Epithelial cell of alveolus of lung (primary cell): ENCODE data around the gene SDHAF1. TPM values are rescaled to one million over a fixed set of nuclear protein-coding genes. Genes with fewer than 3 reads are reported as not detected.

Source experiments
- total RNA-seq: library from RNA; depleted of rRNA; stranded (reverse); fragments of >200 nt; gene quantifications from 2 replicates; pipeline ENCODE4 v1.2.1, GENCODE V29; 2015

The SDHAF1 gene
- total RNA-seq: 35.6 and 42.5 TPM in 2 replicates

DNA sequence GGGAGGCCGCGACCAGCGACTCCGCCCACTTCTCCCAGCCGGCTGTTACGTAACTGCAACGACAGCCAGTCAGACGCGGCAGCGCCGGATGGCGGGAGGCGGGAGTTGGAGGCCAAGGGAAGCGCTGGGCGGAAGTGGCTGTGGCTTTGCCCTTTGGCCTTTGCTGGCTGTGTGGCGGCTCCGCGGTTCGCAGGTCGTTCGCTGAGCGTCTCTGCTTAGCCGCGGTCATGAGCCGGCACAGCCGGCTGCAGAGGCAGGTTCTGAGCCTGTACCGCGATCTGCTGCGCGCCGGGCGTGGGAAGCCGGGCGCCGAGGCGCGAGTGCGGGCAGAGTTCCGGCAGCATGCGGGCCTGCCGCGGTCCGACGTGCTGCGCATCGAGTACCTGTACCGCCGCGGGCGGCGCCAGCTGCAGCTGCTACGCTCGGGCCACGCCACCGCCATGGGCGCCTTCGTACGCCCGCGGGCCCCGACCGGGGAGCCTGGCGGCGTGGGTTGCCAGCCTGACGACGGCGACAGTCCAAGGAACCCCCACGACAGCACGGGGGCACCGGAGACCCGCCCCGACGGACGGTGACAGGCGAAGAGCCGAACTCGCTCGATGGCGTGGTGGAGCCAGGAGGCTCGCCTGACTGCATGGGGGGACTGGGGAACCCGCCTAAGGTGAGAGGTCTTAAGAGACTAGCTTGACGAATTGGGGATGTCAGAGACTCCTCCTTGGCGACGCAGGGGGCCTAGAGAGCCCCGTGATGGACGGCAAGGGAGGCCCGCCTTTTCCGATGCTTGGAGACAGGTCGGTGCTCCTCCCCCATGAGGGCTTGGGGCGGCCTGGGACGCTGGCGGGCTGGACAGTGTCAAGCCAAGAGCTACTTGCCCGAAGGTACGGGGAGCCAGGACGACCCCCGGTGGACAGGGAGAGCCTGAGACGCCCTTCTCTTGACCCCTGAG, at the start of gene SDHAF1:
Gene SDHAF1, plus strand, starts transcription at position 141 of the 946 bp plus-strand sequence. Its CDS starts 87 bp downstream, at position 228.

GRCh38 chr19:36008336-36008978, 13.5 kb downstream of the SDHAF1 start, which contains the start of gene SYNE4:
SYNE4 (minus strand) TSS chr19:36008813; CDS start chr19:36008681, 132 bp downstream.

DNA sequence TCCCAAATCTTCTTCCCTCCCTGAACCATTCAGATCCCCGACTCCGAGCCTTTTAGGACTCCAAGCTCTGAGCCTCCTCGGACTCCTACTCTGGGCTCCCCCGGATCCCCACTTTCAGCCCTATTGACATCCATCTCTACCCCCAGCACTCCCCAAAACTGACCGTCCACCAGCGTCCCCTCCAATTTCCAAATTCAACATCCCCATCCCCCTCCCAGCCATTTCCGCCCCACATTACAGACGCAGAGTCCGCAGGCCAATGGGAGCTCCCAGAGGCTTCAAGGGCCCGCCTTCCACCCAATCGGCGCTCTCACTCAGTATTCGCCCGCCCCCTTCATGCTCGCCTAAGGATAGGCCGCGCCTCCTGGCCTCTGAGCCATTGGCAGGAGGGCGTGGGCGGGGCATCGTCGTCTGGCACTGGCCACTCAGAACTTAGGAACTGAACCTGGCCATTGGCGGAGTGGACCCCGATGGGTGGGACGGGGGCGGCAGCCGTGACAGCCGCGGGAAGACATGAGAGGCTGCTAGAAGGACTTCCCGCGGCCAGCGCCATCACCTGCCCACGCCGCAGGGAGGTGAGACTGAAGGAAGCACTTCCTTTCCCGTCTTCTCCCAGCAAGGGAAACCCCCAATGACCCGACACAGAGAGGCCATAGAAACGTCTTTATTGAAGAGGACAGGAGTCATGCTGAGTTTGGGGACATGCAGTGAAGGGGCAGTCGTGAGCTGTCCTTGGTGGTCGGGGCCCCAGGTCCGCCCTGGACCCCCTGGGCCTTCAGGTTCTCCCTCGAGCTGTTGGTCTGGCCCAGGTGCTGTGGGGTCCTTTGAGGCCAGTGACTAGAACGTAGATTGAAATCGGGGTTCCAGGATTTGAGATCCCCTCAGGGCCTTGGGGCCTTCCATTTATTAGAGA, 19.3 kb downstream of the SDHAF1 start, which contains the start of gene ALKBH6:
Gene ALKBH6, minus strand, starts transcription at position 202 of the 913 bp plus-strand sequence. CDS start 816 bp downstream, outside the sequence.

GRCh38 chr19:36032251-36033104, 37.5 kb downstream of the SDHAF1 start, which contains the start of gene CLIP3:
CLIP3 (minus strand) TSS chr19:36032873; CDS start chr19:36032357, 516 bp downstream.

Other genes with a start within 250 kb of the SDHAF1 start
- 6.9 and 9.3 TPM in 2 replicates for gene U2AF1L4, start 249.8 kb upstream of the SDHAF1 start, total RNA-seq
- 43.2 TPM in 2 replicates for gene PSENEN, start 249.5 kb upstream of the SDHAF1 start, total RNA-seq
- 15.9 and 20.7 TPM in 2 replicates for gene LIN37, start 246.6 kb upstream of the SDHAF1 start, total RNA-seq
- 11.1 and 66.8 TPM in 2 replicates for gene HSPB6, start 238.2 kb upstream of the SDHAF1 start, total RNA-seq
- 12.4 and 18.0 TPM in 2 replicates for gene PROSER3, start 237.0 kb upstream of the SDHAF1 start, total RNA-seq
- gene ARHGAP33, start 219.6 kb upstream of the SDHAF1 start, total RNA-seq: 2.2 and 3.2 TPM in 2 replicates
- gene PRODH2, start 182.3 kb upstream of the SDHAF1 start, total RNA-seq: not detected in 2 replicates
- gene NPHS1, start 142.7 kb upstream of the SDHAF1 start, total RNA-seq: not detected in 2 replicates
- 0.13 TPM in 1 of 2 replicates, not detected in the other for gene KIRREL2, start 138.3 kb upstream of the SDHAF1 start, total RNA-seq
- 12.8 and 17.3 TPM in 2 replicates for gene APLP1, start 126.6 kb upstream of the SDHAF1 start, total RNA-seq
- 2.6 and 3.7 TPM in 2 replicates for gene NFKBID, start 94.6 kb upstream of the SDHAF1 start, total RNA-seq
- gene HCST, start 92.7 kb upstream of the SDHAF1 start, total RNA-seq: not detected in 2 replicates
- gene TYROBP, start 86.9 kb upstream of the SDHAF1 start, total RNA-seq: not detected in 2 replicates
- gene LRFN3, start 58.8 kb upstream of the SDHAF1 start, total RNA-seq: 8.5 and 13.9 TPM in 2 replicates
- gene SYNE4, start 13.6 kb downstream of the SDHAF1 start, total RNA-seq: 0.08 and 1.2 TPM in 2 replicates
- 38.8 and 39.5 TPM in 2 replicates for gene ALKBH6, start 19.0 kb downstream of the SDHAF1 start, total RNA-seq
- 14.1 and 36.4 TPM in 2 replicates for gene CLIP3, start 37.7 kb downstream of the SDHAF1 start, total RNA-seq
- gene THAP8, start 59.1 kb downstream of the SDHAF1 start, total RNA-seq: 5.3 and 7.9 TPM in 2 replicates
- gene WDR62, start 59.7 kb downstream of the SDHAF1 start, total RNA-seq: 1.0 and 5.0 TPM in 2 replicates
- gene OVOL3, start 116.0 kb downstream of the SDHAF1 start, total RNA-seq: not detected in 2 replicates
- 20.4 and 69.3 TPM in 2 replicates for gene POLR2I, start 119.7 kb downstream of the SDHAF1 start, total RNA-seq
- 137 and 315 TPM in 2 replicates for gene TBCB, start 120.3 kb downstream of the SDHAF1 start, total RNA-seq
- gene CAPNS1, start 144.9 kb downstream of the SDHAF1 start, total RNA-seq: 155 and 343 TPM in 2 replicates
- 14.1 and 22.6 TPM in 2 replicates for gene COX7A1, start 157.3 kb downstream of the SDHAF1 start, total RNA-seq
- 1.4 and 3.1 TPM in 2 replicates for gene ZNF565, start 219.5 kb downstream of the SDHAF1 start, total RNA-seq
- gene ZNF146, start 219.9 kb downstream of the SDHAF1 start, total RNA-seq: 65.7 and 108 TPM in 2 replicates